Lower leg skin (tissue), 4 donors: ENCODE measurements around the gene WDR70. TPM values are rescaled to one million over a fixed set of nuclear protein-coding genes. Genes with fewer than 3 reads are reported as not detected.

Experiments
- DNase-seq, 2 donors: peaks; one replicate each; pipeline ENCODE4 v3.0.0-alpha.2; 2019; ENCODE audit warnings: low spot score in 2 of 2
- H3K4me3 ChIP-seq: fragments of 200-600 bp; sonication (generic); 2 replicates; pipeline ENCODE4 v1.5.1; 2017; ENCODE audit warnings: mild to moderate bottlenecking, low read depth; ENCODE audit not compliant: poor library complexity, severe bottlenecking
- CTCF ChIP-seq, 3 donors: fragments of 450-650 bp; IDR thresholded peaks; one replicate each; pipeline ENCODE4 v1.5.1; 2016; ENCODE audit warnings: antibody characterized with exemption in 3 of 3, mild to moderate bottlenecking in 3 of 3, moderate library complexity in 2 of 3
- POLR2A ChIP-seq, 2 donors: fragments of 450-650 bp; IDR thresholded peaks; one replicate each; pipeline ENCODE4 v1.6.1; 2016 to 2017; ENCODE audit warnings: antibody characterized with exemption in 2 of 2, mild to moderate bottlenecking in 1 of 2, moderate library complexity in 1 of 2
- WGBS, 2 donors: methylation state at CpG; one replicate each; pipeline ENCODE4 v1.1.5; 2018; 5-methylcytosine and 5-hydroxymethylcytosine counted together
- intact Hi-C: fragments of 100-400 bp; cut with DNase I; formaldehyde crosslinking; loops from one replicate; pipeline ENCODE4 v1.15.0; 2023; ENCODE audit warnings: low total_unique reads
- total RNA-seq, 4 donors: library from RNA; depleted of rRNA; stranded (reverse); fragments of >200 nt; gene quantifications; one replicate each; pipeline ENCODE4 v1.1.0, GENCODE V29; 2016

Gene WDR70
- total RNA-seq, 4 donors from 2014 or later = 19.1 to 25.5 (median 23.7) TPM

DNA sequence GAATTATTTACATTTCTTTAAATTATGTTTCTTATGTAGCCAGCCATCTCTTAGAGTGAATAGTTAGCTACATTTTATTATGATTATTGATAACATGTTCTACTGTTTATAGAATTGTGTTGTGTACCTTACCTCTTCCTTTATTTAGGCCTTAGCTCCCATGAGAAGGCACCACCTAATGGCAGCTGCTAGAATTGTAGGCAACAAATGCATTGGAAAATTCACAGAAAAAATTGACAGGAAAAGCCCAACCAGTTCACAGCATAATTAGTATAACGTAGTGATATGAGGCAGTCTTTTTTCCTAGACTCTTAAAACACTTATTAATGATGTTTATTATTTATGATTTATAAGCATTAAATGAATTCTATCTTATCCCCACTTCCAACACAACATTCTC is 175.8 kb downstream of the WDR70 start:
- intact Hi-C loops = no loop called here
- no peak for TF ChIP-seq CTCF (IDR thresholded peaks at IDR 0.05)
- no peak for TF ChIP-seq POLR2A (IDR thresholded peaks at IDR 0.05)
- DNase-seq = no peak
- WGBS, 2 donors = 0 to 38% methylated on average over 1 of the region's 1 CpG
- H3K4me3 ChIP-seq = no peak overlapping the region

- WGBS, 2 donors = 81 to 82% methylated on average over 2 of the region's 2 CpGs
- intact Hi-C loops = no loop called here
Observed at GRCh38 chr5:37557734-37558293, 178.7 kb downstream of the WDR70 start.

DNA sequence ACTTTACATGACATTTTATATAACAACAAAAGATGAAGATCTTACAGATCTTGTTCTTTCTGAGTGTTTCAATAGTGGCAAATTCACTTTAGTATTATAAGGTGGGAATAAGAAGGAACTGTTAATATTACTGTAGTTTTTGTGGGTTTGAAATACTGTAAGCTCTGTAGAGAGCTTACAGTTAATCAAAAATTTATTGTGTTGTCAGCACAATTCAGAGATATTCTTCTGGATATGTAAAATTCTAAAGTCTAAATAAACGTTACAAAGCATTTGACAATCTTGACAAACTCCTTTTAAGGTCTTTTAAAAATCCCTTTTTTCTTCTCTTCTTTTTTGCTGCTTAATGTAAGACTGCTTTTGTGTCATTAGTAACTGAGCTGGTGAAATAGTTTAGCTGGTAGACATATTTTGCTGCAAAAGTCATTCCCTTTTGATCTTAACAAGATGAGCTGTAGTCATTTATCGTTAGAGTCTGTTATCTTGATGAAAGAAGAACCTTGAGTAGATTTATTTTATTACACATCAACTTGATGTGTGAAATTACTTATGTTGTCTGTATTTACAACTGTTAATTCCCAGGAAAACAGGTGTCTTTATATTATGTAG is 186.0 kb downstream of the WDR70 start:
- no peak for TF ChIP-seq CTCF (IDR thresholded peaks at IDR 0.05)
- no peak for TF ChIP-seq POLR2A (IDR thresholded peaks at IDR 0.05)
- H3K4me3 ChIP-seq = no peak overlapping the region
- DNase-seq = no peak
- WGBS, 2 donors = 66% methylated on average over 2 of the region's 2 CpGs
- intact Hi-C loops = no loop called here

More at GRCh38 chr5:37557734-37558293, 178.7 kb downstream of the WDR70 start:
- DNase-seq = no peak
- no peak overlapping the region for H3K4me3 ChIP-seq
- TF ChIP-seq POLR2A (IDR thresholded peaks at IDR 0.05) (no peak), CTCF (IDR thresholded peaks at IDR 0.05) (no peak)

GRCh38 chr5:37567566-37567965 is 188.4 kb downstream of the WDR70 start:
- no peak for DNase-seq
- TF ChIP-seq CTCF (IDR thresholded peaks at IDR 0.05) = no peak
- TF ChIP-seq POLR2A (IDR thresholded peaks at IDR 0.05) = no peak
- H3K4me3 ChIP-seq = no peak overlapping the region
- intact Hi-C loops = no loop called here
- 95 to 96% methylated on average over 3 of the region's 3 CpGs for WGBS, 2 donors

- TF ChIP-seq CTCF (IDR thresholded peaks at IDR 0.05) = no peak
- intact Hi-C loops = no loop called here
- no peak overlapping the region for H3K4me3 ChIP-seq
- no peak for DNase-seq
Observed at GRCh38 chr5:37568018-37568753, 189.1 kb downstream of the WDR70 start.
